SK-N-SH (cell line): ENCODE results near the gene HOXA4. TPM values are rescaled to one million over a fixed set of nuclear protein-coding genes. Genes with fewer than 3 reads are reported as not detected.

Source experiments
- CTCF ChIA-PET: fragments of 300-600, 350-600 bp; formaldehyde crosslinking; extraction: SDS; loops from one replicate; lab custom pipeline; 2021; lab: Yijun Ruan, JAX
- POLR2A ChIA-PET: fragments of 350-600 bp; sonication (Branson Sonifier 250); formaldehyde crosslinking; extraction: SDS; loops from one replicate; lab custom pipeline; 2020; ENCODE audit warnings: antibody characterized with exemption, inconsistent platforms; lab: Yijun Ruan, JAX
- DNase-seq: peaks from one replicate; pipeline ENCODE4 v3.0.0; 2012
- H2AFZ ChIP-seq: fragments of 200-600 bp; sonication (generic); 2 replicates; pipeline ENCODE4 v1.8.1; 2016; ENCODE audit warnings: antibody characterized with exemption, mild to moderate bottlenecking, low read depth
- H3F3A ChIP-seq: fragments of 200-600 bp; sonication (generic); replicated peaks from 2 replicates; pipeline ENCODE3; 2016; ENCODE audit warnings: antibody characterized with exemption, mild to moderate bottlenecking; ENCODE audit not compliant: insufficient read depth
- H3K27ac ChIP-seq, 2 experiments: fragments of 200-500 bp in 1 of 2; fragments of 200-600 bp in 1 of 2; sonication (Bioruptor generic) in 1 of 2; sonication (generic), shearing (Covaris generic) in 1 of 2; 2 replicates each; pipeline versions ENCODE4 v1.5.1 to v1.6.1; 2014 to 2016; ENCODE audit warnings: low read depth in 2 of 2, inconsistent platforms in 1 of 2, low read length in 1 of 2, mild to moderate bottlenecking in 1 of 2, mixed read lengths in 1 of 2
- H3K27me3 ChIP-seq: fragments of 200-600 bp; sonication (generic), shearing (Covaris generic); 2 replicates; pipeline ENCODE4 v1.6.1; 2016; ENCODE audit warnings: mixed run types; ENCODE audit not compliant: insufficient read depth
- H3K36me3 ChIP-seq, 2 experiments: fragments of 200-500 bp in 1 of 2; fragments of 200-600 bp in 1 of 2; sonication (Bioruptor generic) in 1 of 2; sonication (generic) in 1 of 2; replicated peaks in 1 of 2; 2 replicates each; pipeline versions ENCODE3 to v1.5.1; 2014 to 2016; ENCODE audit warnings: low read length in 1 of 2, mild to moderate bottlenecking in 1 of 2; ENCODE audit not compliant: insufficient read depth in 2 of 2, control insufficient read depth in 1 of 2
- H3K4me1 ChIP-seq, 2 experiments: fragments of 200-500 bp in 1 of 2; fragments of 200-600 bp in 1 of 2; sonication (Bioruptor generic) in 1 of 2; sonication (generic), shearing (Covaris generic) in 1 of 2; 2 replicates each; pipeline versions ENCODE4 v1.5.1 to v1.6.1; 2014 to 2016; ENCODE audit warnings: low read depth in 1 of 2, low read length in 1 of 2, mixed run types in 1 of 2; ENCODE audit not compliant: insufficient read depth in 2 of 2, control insufficient read depth in 1 of 2
- H3K4me2 ChIP-seq: fragments of 200-600 bp; sonication (generic), shearing (Covaris generic); 2 replicates; pipeline ENCODE4 v1.6.1; 2017; ENCODE audit warnings: mixed run types
- H3K4me3 ChIP-seq, 2 experiments: fragments of 200-500 bp in 1 of 2; fragments of 200-600 bp in 1 of 2; sonication (Bioruptor generic) in 1 of 2; sonication (generic), shearing (Covaris generic) in 1 of 2; 2 replicates each; pipeline versions ENCODE4 v1.5.1 to v1.8.1; 2014 to 2016; ENCODE audit warnings: low read depth in 2 of 2, inconsistent platforms in 1 of 2, low read length in 1 of 2, mild to moderate bottlenecking in 1 of 2, mixed read lengths in 1 of 2, moderate library complexity in 1 of 2
- H3K79me2 ChIP-seq: fragments of 200-600 bp; sonication (generic); 2 replicates; pipeline ENCODE4 v1.8.1; 2017; ENCODE audit warnings: mild to moderate bottlenecking; ENCODE audit not compliant: insufficient read depth
- H3K9ac ChIP-seq: fragments of 200-600 bp; sonication (generic); 2 replicates; pipeline ENCODE4 v1.6.1; 2017; ENCODE audit warnings: mixed run types
- H3K9me2 ChIP-seq: fragments of 200-600 bp; sonication (generic); 2 replicates; pipeline ENCODE4 v1.6.1; 2017; ENCODE audit warnings: mixed run types
- H3K9me3 ChIP-seq: fragments of 200-600 bp; sonication (generic); 2 replicates; pipeline ENCODE4 v1.6.1; 2017; ENCODE audit warnings: mixed run types, mild to moderate bottlenecking, moderate library complexity
- H4K20me1 ChIP-seq: fragments of 200-600 bp; sonication (generic); 2 replicates; pipeline ENCODE4 v1.6.1; 2017; ENCODE audit warnings: mild to moderate bottlenecking, mixed run types; ENCODE audit not compliant: insufficient read depth
- MEF2A ChIP-seq: IDR thresholded peaks from 2 replicates; pipeline ENCODE4 v1.4.0; 2012; ENCODE audit warnings: low read depth, borderline replicate concordance
- MXI1 ChIP-seq: IDR thresholded peaks from 2 replicates; pipeline ENCODE4 v1.6.1; 2012; ENCODE audit warnings: mild to moderate bottlenecking, low read depth, low read length, improper control_type of control experiment
- SMC3 ChIP-seq: IDR thresholded peaks from 2 replicates; pipeline ENCODE4 v1.6.1; 2012; ENCODE audit warnings: low read depth, low read length, improper control_type of control experiment
- TAF1 ChIP-seq: IDR thresholded peaks from 2 replicates; pipeline ENCODE4 v1.6.1; 2012; ENCODE audit warnings: low read depth, mild to moderate bottlenecking, low read length, moderate library complexity, borderline replicate concordance
- TCF12 ChIP-seq: IDR thresholded peaks from 2 replicates; pipeline ENCODE4 v1.4.0; 2012
- TEAD4 ChIP-seq: IDR thresholded peaks from 2 replicates; pipeline ENCODE4 v1.4.0; 2012; ENCODE audit warnings: mild to moderate bottlenecking, borderline replicate concordance; ENCODE audit not compliant: insufficient read depth
- WGBS: methylation state at CpG from one replicate; pipeline ENCODE4 v1.1.6; 2017; ENCODE audit warnings: low lambda C conversion rate; 5-methylcytosine and 5-hydroxymethylcytosine counted together
- polyA plus RNA-seq, 3 experiments: library from polyadenylated mRNA; depleted of rRNA; stranded (reverse); fragments of >200 nt; gene quantifications; 2 replicates each; pipeline ENCODE4 v1.2.3, GENCODE V29; 2012
- TF ChIP-seq, protein P1 (sequence below): IDR thresholded peaks from 2 replicates; pipeline ENCODE4 v1.6.1; 2012; ENCODE audit warnings: mild to moderate bottlenecking, low read depth, low read length, moderate library complexity
- TF ChIP-seq, protein P2 (sequence below): fragments of 150-350 bp; IDR thresholded peaks from 2 replicates; pipeline ENCODE4 v1.6.1; 2017; ENCODE audit warnings: antibody characterized with exemption, low read length, low read depth, borderline replicate concordance
- TF ChIP-seq, protein P3 (sequence below): IDR thresholded peaks from 2 replicates; pipeline ENCODE4 v1.4.0; 2012; ENCODE audit warnings: low read depth, borderline replicate concordance

HOXA4 gene
- polyA plus RNA-seq, 1 of the 3 experiments (the other 2 are of a cell fraction), result not detected

DNA sequence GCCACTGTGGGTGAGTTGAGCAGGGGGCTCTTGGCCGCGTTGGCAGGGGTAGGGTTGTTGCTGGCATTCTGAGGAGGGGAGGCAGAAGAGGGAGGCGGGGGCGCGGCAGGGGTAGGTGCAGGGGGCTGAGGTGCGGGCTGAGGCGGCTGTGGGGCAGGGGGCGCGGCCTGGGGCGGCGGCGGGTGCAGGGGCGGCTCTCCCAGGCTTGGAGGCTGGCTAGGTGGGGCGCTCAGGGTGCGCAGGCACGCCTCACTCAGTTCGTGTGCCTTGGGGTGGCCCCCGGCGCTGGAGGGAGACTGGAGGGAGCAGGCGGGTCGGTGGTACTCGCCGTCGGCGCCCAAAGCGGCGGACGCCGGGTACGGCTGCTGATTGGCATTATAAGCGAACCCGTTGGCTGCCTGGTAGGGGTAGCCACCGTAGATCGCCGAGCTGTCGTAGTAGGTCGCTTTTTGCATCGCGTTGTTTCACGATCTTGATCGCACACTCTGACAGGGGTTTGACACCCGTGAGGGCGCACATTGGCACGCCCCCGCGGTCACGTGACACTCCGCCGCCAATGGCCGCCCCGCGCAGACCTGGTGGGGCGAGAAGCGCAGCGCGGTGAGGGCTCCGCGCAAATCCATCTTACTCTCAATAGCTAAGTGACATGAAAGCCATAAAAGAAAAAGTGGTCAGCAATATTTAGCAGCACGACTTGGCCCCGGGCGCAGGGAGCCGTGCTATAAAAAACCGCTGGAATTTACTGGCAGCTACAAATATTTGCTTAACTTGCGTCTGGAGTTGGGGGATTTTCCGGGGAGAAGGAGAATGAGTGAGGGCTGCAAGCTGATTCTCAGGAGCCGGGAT, 20.1 kb downstream of the HOXA4 start:
- POLR2A ChIA-PET, result no interaction called here
- TF ChIP-seq MXI1, result no peak
- TF ChIP-seq TCF12, result no peak
- no peak for TF ChIP-seq TEAD4
- TF ChIP-seq TAF1, result no peak
- TF ChIP-seq, protein P1, sequence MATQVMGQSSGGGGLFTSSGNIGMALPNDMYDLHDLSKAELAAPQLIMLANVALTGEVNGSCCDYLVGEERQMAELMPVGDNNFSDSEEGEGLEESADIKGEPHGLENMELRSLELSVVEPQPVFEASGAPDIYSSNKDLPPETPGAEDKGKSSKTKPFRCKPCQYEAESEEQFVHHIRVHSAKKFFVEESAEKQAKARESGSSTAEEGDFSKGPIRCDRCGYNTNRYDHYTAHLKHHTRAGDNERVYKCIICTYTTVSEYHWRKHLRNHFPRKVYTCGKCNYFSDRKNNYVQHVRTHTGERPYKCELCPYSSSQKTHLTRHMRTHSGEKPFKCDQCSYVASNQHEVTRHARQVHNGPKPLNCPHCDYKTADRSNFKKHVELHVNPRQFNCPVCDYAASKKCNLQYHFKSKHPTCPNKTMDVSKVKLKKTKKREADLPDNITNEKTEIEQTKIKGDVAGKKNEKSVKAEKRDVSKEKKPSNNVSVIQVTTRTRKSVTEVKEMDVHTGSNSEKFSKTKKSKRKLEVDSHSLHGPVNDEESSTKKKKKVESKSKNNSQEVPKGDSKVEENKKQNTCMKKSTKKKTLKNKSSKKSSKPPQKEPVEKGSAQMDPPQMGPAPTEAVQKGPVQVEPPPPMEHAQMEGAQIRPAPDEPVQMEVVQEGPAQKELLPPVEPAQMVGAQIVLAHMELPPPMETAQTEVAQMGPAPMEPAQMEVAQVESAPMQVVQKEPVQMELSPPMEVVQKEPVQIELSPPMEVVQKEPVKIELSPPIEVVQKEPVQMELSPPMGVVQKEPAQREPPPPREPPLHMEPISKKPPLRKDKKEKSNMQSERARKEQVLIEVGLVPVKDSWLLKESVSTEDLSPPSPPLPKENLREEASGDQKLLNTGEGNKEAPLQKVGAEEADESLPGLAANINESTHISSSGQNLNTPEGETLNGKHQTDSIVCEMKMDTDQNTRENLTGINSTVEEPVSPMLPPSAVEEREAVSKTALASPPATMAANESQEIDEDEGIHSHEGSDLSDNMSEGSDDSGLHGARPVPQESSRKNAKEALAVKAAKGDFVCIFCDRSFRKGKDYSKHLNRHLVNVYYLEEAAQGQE, result no peak
- TF ChIP-seq, protein P2, sequence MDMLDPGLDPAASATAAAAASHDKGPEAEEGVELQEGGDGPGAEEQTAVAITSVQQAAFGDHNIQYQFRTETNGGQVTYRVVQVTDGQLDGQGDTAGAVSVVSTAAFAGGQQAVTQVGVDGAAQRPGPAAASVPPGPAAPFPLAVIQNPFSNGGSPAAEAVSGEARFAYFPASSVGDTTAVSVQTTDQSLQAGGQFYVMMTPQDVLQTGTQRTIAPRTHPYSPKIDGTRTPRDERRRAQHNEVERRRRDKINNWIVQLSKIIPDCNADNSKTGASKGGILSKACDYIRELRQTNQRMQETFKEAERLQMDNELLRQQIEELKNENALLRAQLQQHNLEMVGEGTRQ, result 0 out of 2 replicates have a peak, but pooled peaks have one; percentile 16
- TF ChIP-seq, protein P3, sequence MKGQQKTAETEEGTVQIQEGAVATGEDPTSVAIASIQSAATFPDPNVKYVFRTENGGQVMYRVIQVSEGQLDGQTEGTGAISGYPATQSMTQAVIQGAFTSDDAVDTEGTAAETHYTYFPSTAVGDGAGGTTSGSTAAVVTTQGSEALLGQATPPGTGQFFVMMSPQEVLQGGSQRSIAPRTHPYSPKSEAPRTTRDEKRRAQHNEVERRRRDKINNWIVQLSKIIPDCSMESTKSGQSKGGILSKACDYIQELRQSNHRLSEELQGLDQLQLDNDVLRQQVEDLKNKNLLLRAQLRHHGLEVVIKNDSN, result peak; percentile 73; the same call in 1 of the 2 replicates
- no peak for TF ChIP-seq MEF2A
- no peak for TF ChIP-seq SMC3
- no peaks in the 10 kb centered on the region for H3K9me3 ChIP-seq
- DNase-seq, result peak; percentile 66
- no peak overlapping the region for H3K4me2 ChIP-seq
- H3K9ac ChIP-seq, result no peak overlapping the region
- no peaks in the 10 kb centered on the region; a peak in 1 of 4 replicates for H3K4me1 ChIP-seq
- no peaks in the 10 kb centered on the region for H3K9me2 ChIP-seq
- peaks cover 94% of the 10 kb centered on the region for H3K27me3 ChIP-seq
- no peak overlapping the region for H3K4me3 ChIP-seq
- CTCF ChIA-PET, result interaction anchor here (1.1 to 1.7 kb wide), 3 partner anchors 15 to 41 kb away, joined by 4 to 8 read pairs (median 4); no protein-coding TSS in a partner anchor
- H3K79me2 ChIP-seq, result no peaks in the 10 kb centered on the region
- H3F3A ChIP-seq, result peaks cover 5% of the 10 kb centered on the region
- H3K36me3 ChIP-seq, result no peaks in the 10 kb centered on the region
- 21% methylated on average over 59 of the region's 66 CpGs for WGBS
- no peaks in the 10 kb centered on the region for H4K20me1 ChIP-seq
- H3K27ac ChIP-seq, result no peak overlapping the region
- H2AFZ ChIP-seq, result no peak overlapping the region
